Right atrium auricular region (tissue), 2 donors: ENCODE results near the gene CLNK. TPM values are rescaled to one million over a fixed set of nuclear protein-coding genes. Genes with fewer than 3 reads are reported as not detected.

Source experiments
- DNase-seq: peaks from one replicate; pipeline ENCODE4 v3.0.0-alpha.2; 2019; ENCODE audit warnings: low spot score
- H3K27ac ChIP-seq, 2 donors: fragments of 200-600 bp; sonication (generic); 1 replicate in 1 of 2; 2 replicates in 1 of 2; pipeline ENCODE4 v1.5.1; 2016 to 2019
- H3K27me3 ChIP-seq, 2 donors: fragments of 200-600 bp; sonication (generic); one replicate each; pipeline versions ENCODE4 v1.5.1 to v1.6.0; 2017 to 2019
- H3K36me3 ChIP-seq: fragments of 200-600 bp; sonication (generic); one replicate; pipeline ENCODE4 v1.5.1; 2016
- H3K4me1 ChIP-seq, 2 donors: fragments of 200-600 bp; sonication (generic); one replicate each; pipeline versions ENCODE4 v1.5.1 to v1.6.0; 2017 to 2019
- H3K4me3 ChIP-seq, 2 donors: fragments of 200-600 bp; sonication (generic); 1 replicate in 1 of 2; 2 replicates in 1 of 2; pipeline ENCODE4 v1.5.1; 2017 to 2019; ENCODE audit warnings: mild to moderate bottlenecking in 1 of 2, moderate library complexity in 1 of 2
- H3K9me3 ChIP-seq, 2 donors: fragments of 200-600 bp; sonication (generic); one replicate each; pipeline ENCODE4 v1.5.1; 2019
- CTCF ChIP-seq, 2 donors: fragments of 200-600 bp; sonication (generic); IDR thresholded peaks; one replicate each; pipeline ENCODE4 v1.5.1; 2019; ENCODE audit warnings: antibody characterized with exemption in 2 of 2
- total RNA-seq, 2 donors: library from RNA; depleted of rRNA; stranded (reverse); fragments of >200 nt; gene quantifications; one replicate each; pipeline ENCODE4 v1.1.0, GENCODE V29; 2016

Gene CLNK
- total RNA-seq, 2 donors from 2014 or later = not detected

GRCh38 chr4:10552591-10553280 lies 131.8 kb downstream of the CLNK start:
- no peaks in the 10 kb centered on the region for H3K36me3 ChIP-seq
- H3K27ac ChIP-seq = no peak overlapping the region
- no peak for TF ChIP-seq CTCF (IDR thresholded peaks at IDR 0.05)
- H3K4me3 ChIP-seq = no peak overlapping the region
- DNase-seq = no peak
- H3K9me3 ChIP-seq = no peaks in the 10 kb centered on the region
- no peaks in the 10 kb centered on the region for H3K4me1 ChIP-seq
- H3K27me3 ChIP-seq = no peaks in the 10 kb centered on the region

DNA sequence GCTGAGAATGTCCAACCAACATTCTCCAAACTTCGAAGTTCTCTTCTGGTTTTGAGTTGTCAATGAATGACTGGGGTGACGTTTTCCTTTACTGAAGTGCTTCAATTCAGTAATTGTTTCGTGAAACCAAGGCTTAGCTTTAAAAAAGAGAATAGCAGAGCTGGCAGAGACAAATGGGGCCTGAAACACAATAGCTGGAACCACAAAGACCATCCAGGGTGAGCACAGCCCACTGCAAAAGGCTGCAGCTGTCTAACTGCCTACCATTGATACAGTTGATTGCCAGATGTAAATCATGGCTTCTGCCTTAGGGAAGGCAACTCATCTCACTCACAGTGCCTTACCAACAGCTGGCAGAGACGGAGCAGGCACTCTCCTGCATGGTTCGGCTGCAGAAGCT lies 148.7 kb downstream of the CLNK start:
- no peaks in the 10 kb centered on the region for H3K36me3 ChIP-seq
- no peak for TF ChIP-seq CTCF (IDR thresholded peaks at IDR 0.05)
- H3K4me3 ChIP-seq = no peak overlapping the region
- no peaks in the 10 kb centered on the region for H3K27me3 ChIP-seq
- H3K27ac ChIP-seq = no peak overlapping the region
- H3K4me1 ChIP-seq = no peaks in the 10 kb centered on the region
- no peak for DNase-seq
- H3K9me3 ChIP-seq = no peaks in the 10 kb centered on the region

DNA sequence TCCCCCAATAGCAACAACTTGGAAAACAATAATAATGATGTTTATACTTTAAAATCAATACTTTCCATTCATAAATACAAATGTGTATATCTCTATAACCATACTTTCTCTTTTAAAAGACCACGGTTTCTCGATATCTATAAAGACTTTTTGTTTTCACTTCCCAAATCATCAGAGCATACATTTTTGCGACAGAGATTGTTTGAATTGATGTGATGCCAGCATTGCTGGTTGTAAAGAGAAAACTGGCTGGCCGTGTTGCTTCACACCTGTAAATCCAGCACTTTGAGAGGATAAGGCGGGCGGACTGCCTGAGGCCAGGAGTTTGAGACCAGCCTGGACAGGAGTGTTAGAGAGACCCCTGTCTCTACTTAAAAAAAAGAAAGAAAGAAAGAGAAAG lies 149.7 kb downstream of the CLNK start:
- Histone ChIP-seq H3K27ac (no peak overlapping the region), H3K9me3 (no peaks in the 10 kb centered on the region), H3K36me3 (no peaks in the 10 kb centered on the region), H3K4me3 (no peak overlapping the region), H3K4me1 (peaks cover 0 to 6% of the 10 kb centered on the region in 2 donors), H3K27me3 (no peaks in the 10 kb centered on the region)
- TF ChIP-seq CTCF (IDR thresholded peaks at IDR 0.05) = no peak
- DNase-seq = no peak

DNA sequence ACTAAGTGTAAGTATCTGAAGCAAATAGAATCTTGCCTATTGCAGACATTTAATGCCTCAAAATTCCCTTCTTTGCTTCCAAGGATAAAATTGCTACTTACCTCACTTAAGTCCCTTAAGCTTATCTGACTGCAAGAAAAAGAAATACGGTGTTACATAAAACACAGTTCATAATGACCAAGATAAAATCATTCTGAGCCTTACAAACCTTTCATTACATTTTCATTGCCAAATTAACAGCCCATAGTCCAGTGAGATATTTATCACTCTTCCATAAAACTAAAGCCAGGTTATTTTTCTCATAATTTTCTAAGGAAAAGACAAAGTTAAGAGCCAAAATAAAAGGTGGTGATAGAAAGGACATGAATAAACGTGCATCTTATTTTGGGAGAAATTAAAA lies 152.4 kb downstream of the CLNK start:
- Histone ChIP-seq H3K27ac (no peak overlapping the region), H3K4me1 (peaks cover 0 to 17% of the 10 kb centered on the region in 2 donors), H3K27me3 (no peaks in the 10 kb centered on the region), H3K36me3 (no peaks in the 10 kb centered on the region), H3K9me3 (no peaks in the 10 kb centered on the region), H3K4me3 (no peak overlapping the region)
- no peak for DNase-seq
- TF ChIP-seq CTCF (IDR thresholded peaks at IDR 0.05) = no peak

- Histone ChIP-seq H3K27ac (no peak overlapping the region), H3K9me3 (no peaks in the 10 kb centered on the region), H3K36me3 (no peaks in the 10 kb centered on the region), H3K27me3 (no peaks in the 10 kb centered on the region), H3K4me1 (peaks cover 0 to 17% of the 10 kb centered on the region in 2 donors), H3K4me3 (no peak overlapping the region)
- DNase-seq = no peak
- no peak for TF ChIP-seq CTCF (IDR thresholded peaks at IDR 0.05)
Observed at GRCh38 chr4:10530137-10530786, 154.3 kb downstream of the CLNK start.
